HepG2 (cell line): Measurements from ENCODE around the gene VAMP8. TPM values are rescaled to one million over a fixed set of nuclear protein-coding genes. Genes with fewer than 3 reads are reported as not detected.

Source experiments
- AGO1 ChIP-seq: fragments of 200-400 bp; formaldehyde crosslinking; IDR thresholded peaks from 2 replicates; pipeline ENCODE4 v1.6.1; 2017; ENCODE audit warnings: mild to moderate bottlenecking, low read depth, low read length, moderate library complexity; ENCODE audit not compliant: poor library complexity, severe bottlenecking
- AGO2 ChIP-seq: fragments of 200-400 bp; formaldehyde crosslinking; optimal IDR thresholded peaks from 2 replicates; pipeline ENCODE3; 2017; ENCODE audit warnings: mild to moderate bottlenecking, low read depth, low read length, moderate library complexity
- AKAP8 ChIP-seq: sonication (generic); formaldehyde crosslinking; IDR thresholded peaks from 2 replicates; pipeline ENCODE4 v1.5.1; 2020; ENCODE audit warnings: mild to moderate bottlenecking, missing genetic modification reagents
- DMAP1 ChIP-seq: IDR thresholded peaks from 2 replicates; pipeline ENCODE4 v1.6.1; 2016
- FOXA1 ChIP-seq, 2 experiments: fragments of 450-650 bp in 1 of 2; sonication (generic) in 1 of 2; formaldehyde crosslinking in 1 of 2; IDR thresholded peaks; 2 replicates each; pipeline versions ENCODE4 v1.4.0 to v1.6.1; 2016 to 2020; ENCODE audit warnings: missing genetic modification reagents in 1 of 2
- MAFG ChIP-seq: sonication (generic); formaldehyde crosslinking; IDR thresholded peaks from 2 replicates; pipeline ENCODE4 v1.5.1; 2020; ENCODE audit warnings: mild to moderate bottlenecking, missing genetic modification reagents
- PAXIP1 ChIP-seq: sonication (generic); formaldehyde crosslinking; conservative IDR thresholded peaks from 2 replicates; pipeline ENCODE4 v1.4.0; 2020; ENCODE audit warnings: mild to moderate bottlenecking, missing genetic modification reagents, moderate library complexity
- POLR2AphosphoS5 ChIP-seq: IDR thresholded peaks from 2 replicates; pipeline ENCODE4 v1.6.1; 2012; ENCODE audit warnings: low read depth, low read length
- UBTF ChIP-seq: sonication (generic); formaldehyde crosslinking; IDR thresholded peaks from 2 replicates; pipeline ENCODE4 v1.4.0; 2020; ENCODE audit warnings: mild to moderate bottlenecking, missing genetic modification reagents
- ZNF598 ChIP-seq: sonication (generic); formaldehyde crosslinking; IDR thresholded peaks from 2 replicates; pipeline ENCODE4 v1.5.1; 2020; ENCODE audit warnings: mild to moderate bottlenecking, missing genetic modification reagents, borderline replicate concordance
- polyA plus RNA-seq, 8 experiments: library from polyadenylated mRNA; depleted of rRNA in 3 of 8; stranded (reverse) in 7 of 8; unstranded in 1 of 8; fragments of >200 nt; fragmentation: Illumina TruSeq in 4 of 8; extraction: Trizol in 4 of 8; gene quantifications; 2 replicates each; pipeline versions ENCODE4 v1.2.1 to v1.2.3, GENCODE V29; 2011 to 2016; ENCODE audit warnings: low read depth in 4 of 8, missing spikeins in 1 of 8, mixed read lengths in 1 of 8; ENCODE audit not compliant: insufficient read depth in 1 of 8
- total RNA-seq, 5 experiments: library from RNA; depleted of rRNA; stranded (reverse); fragments of >200 nt; fragmentation: Illumina TruSeq; extraction: Trizol; gene quantifications; 2 replicates each; pipeline ENCODE4 v1.2.3, GENCODE V29; 2016; ENCODE audit warnings: low read depth in 1 of 5
- TF ChIP-seq, protein P1 (sequence below): IDR thresholded peaks from 2 replicates; pipeline ENCODE4 v1.6.1; 2016; ENCODE audit warnings: low read depth, borderline replicate concordance
- TF ChIP-seq, protein P2 (sequence below): sonication (generic); formaldehyde crosslinking; IDR thresholded peaks from 2 replicates; pipeline ENCODE4 v1.5.0; 2020; ENCODE audit warnings: missing genetic modification reagents
- TF ChIP-seq, protein P3 (sequence below): sonication (generic); formaldehyde crosslinking; IDR thresholded peaks from 2 replicates; pipeline ENCODE4 v1.5.0; 2020; ENCODE audit warnings: mild to moderate bottlenecking, missing genetic modification reagents

The VAMP8 gene
- total and polyA plus RNA-seq, 2 of the 13 experiments (the other 11 are each of a cell fraction or from before 2014, with no cell fraction given) = 83.3 to 157 TPM

GRCh38 chr2:85599468-85600234, 22.3 kb downstream of the VAMP8 start (continued):
- peak; percentile 16; the same call in 1 of the 2 replicates for TF ChIP-seq POLR2AphosphoS5
- TF ChIP-seq, protein P1, sequence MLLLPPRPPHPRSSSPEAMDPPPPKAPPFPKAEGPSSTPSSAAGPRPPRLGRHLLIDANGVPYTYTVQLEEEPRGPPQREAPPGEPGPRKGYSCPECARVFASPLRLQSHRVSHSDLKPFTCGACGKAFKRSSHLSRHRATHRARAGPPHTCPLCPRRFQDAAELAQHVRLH (CRISPR knock-in tag) = peak; percentile 60; the same call in 1 of the 2 replicates
- TF ChIP-seq FOXA1 (IDR thresholded peaks at IDR 0.05) = no peak
- TF ChIP-seq FOXA1 (CRISPR knock-in tag; IDR thresholded peaks at IDR 0.05) = 0 out of 2 replicates have a peak, but pooled peaks have one; percentile 9
- peak; percentile 12; the same call in 1 of the 2 replicates for TF ChIP-seq AKAP8
- 0 out of 2 replicates have a peak, but pooled peaks have one; percentile 30 for TF ChIP-seq DMAP1
- TF ChIP-seq, protein P2, sequence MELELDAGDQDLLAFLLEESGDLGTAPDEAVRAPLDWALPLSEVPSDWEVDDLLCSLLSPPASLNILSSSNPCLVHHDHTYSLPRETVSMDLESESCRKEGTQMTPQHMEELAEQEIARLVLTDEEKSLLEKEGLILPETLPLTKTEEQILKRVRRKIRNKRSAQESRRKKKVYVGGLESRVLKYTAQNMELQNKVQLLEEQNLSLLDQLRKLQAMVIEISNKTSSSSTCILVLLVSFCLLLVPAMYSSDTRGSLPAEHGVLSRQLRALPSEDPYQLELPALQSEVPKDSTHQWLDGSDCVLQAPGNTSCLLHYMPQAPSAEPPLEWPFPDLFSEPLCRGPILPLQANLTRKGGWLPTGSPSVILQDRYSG (CRISPR knock-in tag) = no peak
- TF ChIP-seq UBTF (CRISPR knock-in tag) = peak; percentile 52; the same call in 1 of the 2 replicates
- peak; percentile 57 for TF ChIP-seq AGO1
- peak; percentile 24; the same call in 1 of the 2 replicates for TF ChIP-seq PAXIP1 (CRISPR knock-in tag)
- TF ChIP-seq MAFG (CRISPR knock-in tag) = no peak
- TF ChIP-seq, protein P3, sequence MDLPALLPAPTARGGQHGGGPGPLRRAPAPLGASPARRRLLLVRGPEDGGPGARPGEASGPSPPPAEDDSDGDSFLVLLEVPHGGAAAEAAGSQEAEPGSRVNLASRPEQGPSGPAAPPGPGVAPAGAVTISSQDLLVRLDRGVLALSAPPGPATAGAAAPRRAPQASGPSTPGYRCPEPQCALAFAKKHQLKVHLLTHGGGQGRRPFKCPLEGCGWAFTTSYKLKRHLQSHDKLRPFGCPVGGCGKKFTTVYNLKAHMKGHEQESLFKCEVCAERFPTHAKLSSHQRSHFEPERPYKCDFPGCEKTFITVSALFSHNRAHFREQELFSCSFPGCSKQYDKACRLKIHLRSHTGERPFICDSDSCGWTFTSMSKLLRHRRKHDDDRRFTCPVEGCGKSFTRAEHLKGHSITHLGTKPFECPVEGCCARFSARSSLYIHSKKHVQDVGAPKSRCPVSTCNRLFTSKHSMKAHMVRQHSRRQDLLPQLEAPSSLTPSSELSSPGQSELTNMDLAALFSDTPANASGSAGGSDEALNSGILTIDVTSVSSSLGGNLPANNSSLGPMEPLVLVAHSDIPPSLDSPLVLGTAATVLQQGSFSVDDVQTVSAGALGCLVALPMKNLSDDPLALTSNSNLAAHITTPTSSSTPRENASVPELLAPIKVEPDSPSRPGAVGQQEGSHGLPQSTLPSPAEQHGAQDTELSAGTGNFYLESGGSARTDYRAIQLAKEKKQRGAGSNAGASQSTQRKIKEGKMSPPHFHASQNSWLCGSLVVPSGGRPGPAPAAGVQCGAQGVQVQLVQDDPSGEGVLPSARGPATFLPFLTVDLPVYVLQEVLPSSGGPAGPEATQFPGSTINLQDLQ (CRISPR knock-in tag) = 0 out of 2 replicates have a peak, but pooled peaks have one; percentile 31
- 0 out of 2 replicates have a peak, but pooled peaks have one; percentile 59 for TF ChIP-seq ZNF598 (CRISPR knock-in tag)
- TF ChIP-seq AGO2 = peak; percentile 94
